HG03108 (cell line): Measurements from ENCODE around the gene COL23A1.

Experiments
- ATAC-seq: cut with Tn5 transposase; IDR thresholded peaks from one replicate; pipeline ENCODE4 v1.9.1; 2021; ENCODE audit warnings: moderate library complexity; ENCODE audit not compliant: unreplicated experiment

COL23A1 gene

DNA sequence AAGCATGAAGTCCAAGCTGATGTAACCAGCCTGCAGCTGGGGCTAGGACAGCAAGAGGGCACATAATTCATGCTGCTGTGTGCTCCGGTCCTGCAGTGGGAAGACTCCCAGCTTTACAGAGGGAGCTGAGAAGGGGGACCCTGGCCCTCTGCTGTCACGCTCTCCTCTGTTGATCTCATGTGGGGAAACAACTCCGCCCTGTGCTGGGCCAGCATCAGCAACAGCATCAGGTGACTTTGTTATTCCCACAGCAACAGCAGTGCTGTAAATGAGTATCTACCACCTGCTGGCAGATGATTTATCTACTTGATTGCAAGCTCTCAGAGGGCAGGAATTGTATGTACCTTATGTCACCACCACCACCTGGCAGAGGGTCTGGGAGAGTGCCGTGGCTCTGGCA lies 176.2 kb downstream of the COL23A1 start:
- no peak for ATAC-seq

- ATAC-seq, result no peak
These were observed 179.1 kb downstream of the COL23A1 start for GRCh38 chr5:178411083-178411482.

DNA sequence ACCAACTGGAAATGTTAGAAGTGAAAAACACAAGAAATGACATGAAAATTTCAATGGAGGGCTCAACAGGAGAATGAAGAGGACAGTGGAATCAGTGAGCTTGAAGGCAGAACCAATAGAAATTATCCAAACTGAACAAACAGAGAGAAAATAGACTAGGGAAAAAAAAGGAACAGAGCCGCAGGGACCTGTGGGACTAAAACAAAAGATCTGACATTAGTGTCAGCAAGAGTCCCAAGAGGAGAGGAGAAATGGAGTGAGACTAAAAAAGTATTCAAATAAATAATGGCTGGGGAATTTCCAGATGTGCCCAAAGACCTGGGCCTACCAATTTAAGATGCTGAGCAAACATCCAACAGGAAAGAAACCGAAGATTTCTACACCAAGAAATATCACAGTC lies 182.5 kb downstream of the COL23A1 start:
- no peak for ATAC-seq

GRCh38 chr5:178404987-178405386 lies 185.2 kb downstream of the COL23A1 start:
- no peak for ATAC-seq

DNA sequence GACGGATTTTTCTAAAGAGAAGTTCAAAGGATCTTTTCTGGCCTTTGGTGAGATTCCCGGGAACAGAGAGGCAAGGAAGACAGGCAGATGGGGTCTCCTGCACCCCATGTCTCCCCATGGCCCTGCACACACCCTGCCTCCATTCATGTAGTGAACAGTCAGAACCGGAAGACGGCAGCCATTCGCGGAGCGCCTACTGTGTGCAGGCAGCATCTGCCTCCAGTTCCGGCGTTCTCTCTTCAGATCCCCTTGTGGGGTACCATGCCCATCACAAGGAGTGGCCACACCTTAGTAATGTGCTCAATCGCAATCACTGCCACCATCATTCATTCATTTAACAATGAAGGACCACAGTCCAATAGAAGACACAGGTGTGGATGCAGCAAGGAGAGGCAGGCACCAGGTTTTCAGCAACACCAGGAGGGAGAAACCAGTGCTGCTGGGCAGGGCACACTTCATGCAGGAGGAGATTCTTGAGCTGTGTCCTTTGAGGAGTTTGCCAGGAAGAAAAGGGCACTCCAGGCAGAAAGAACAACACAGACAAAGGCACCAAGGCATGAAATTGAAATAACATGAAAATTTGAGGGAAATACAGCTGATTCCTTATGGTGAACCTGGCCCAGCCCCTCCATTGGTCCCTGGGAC lies 186.1 kb downstream of the COL23A1 start:
- ATAC-seq, result no peak

DNA sequence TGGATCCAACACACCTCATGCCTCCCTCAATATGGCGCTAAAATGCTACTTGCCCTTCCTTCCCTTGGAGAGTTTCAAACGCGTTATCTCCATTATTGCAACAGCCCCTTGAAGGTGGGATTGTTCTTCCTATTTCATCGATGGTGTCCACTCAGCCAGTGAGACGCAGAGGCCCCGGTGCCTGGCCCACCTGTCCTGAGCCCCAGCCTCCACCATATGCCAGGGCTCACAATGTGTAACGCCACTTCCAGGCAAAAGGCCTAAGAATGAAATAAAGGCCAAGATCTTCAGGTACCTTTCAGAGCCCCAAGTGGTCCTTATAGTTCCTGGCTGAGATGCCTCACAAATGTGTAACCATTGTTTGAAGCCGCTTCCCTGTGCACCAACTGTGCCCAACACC lies 186.8 kb downstream of the COL23A1 start:
- ATAC-seq, result no peak

DNA sequence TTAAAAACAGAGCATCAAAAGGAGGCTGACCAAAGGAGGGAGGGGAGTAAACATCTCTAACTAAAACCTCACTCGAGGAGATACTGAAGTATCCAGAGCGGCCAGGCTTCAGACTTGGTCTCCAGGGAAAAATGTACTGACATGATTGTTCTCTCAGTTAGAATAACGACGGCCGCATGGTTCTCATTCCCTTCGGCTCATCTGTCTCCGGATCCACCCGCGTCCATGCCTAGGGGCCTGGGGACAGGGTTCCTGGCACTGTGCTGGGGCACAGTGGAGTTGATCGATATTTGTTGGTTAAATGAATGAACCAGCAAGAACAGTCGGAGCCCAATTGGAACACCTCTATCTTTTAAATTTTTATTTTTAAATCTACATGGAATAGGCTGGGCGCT lies 190.5 kb downstream of the COL23A1 start:
- no peak for ATAC-seq

DNA sequence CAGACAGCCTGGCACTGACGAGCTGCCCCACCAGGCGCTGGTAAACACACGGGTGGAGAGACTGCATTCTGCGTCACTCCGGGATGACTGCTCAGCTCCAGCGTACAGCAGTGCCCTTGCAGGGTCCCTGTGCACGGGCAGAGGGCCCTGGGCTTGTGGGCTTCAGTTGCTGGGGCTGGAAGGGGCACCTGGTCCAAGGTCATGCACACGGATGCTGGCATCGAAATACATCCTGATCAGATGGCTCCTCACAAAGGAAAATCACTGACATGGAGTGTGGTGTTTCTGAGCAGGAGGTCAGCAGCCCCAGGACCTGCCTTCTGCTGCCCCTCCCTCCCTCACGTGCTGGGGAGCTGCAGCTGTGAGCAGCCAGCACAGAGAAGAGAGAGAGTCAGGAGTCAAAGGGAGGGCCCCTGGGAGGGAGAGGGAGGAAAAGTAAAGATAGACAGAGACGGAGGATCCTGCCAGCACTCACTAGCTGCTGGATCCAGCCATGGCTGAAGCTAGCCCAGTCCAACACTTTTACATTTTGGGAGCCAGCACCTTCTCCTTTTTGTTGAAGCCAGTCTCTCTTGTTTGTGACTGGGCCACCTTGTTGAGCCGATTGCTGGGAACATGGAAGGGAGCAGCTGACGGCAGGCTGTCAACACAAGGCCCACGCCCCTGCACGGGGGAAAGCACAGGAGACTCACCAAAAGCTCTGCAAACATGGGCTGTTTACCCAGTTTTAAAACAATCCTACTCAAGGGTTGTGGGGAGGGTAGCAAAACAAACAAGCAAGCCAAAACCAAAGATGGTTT lies 191.1 kb downstream of the COL23A1 start:
- ATAC-seq, result no peak

- no peak for ATAC-seq
These were observed 193.1 kb downstream of the COL23A1 start for GRCh38 chr5:178396796-178397720.

DNA sequence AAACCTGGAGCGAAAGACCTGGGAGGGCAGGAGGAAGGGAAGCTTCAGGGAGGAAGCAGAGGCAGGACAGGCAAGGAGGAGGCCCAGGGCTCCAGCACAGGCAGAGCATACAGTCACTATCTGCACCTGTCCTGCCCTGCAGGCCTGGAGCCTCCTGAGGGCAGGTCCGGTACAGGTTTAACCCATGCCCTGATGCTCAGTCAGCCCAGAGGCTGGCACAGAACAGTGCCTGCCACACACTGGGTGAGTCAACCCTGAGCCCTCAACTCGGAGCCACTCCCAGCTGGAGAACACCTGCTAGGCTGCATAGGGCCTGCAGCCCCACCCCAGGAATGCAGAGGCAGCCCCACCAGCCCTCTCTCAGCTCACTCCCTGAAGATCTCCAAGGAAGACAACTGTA lies 196.1 kb downstream of the COL23A1 start:
- ATAC-seq, result no peak

- no peak for ATAC-seq
These were observed 197.2 kb downstream of the COL23A1 start for GRCh38 chr5:178392931-178393394.

- no peak for ATAC-seq
These were observed 197.8 kb downstream of the COL23A1 start for GRCh38 chr5:178392386-178392785.

GRCh38 chr5:178391480-178391879 lies 198.7 kb downstream of the COL23A1 start:
- ATAC-seq, result no peak

GRCh38 chr5:178389796-178390195 lies 200.4 kb downstream of the COL23A1 start:
- ATAC-seq, result no peak

GRCh38 chr5:178389026-178389729 lies 201.0 kb downstream of the COL23A1 start:
- no peak for ATAC-seq

GRCh38 chr5:178388386-178389025 lies 201.7 kb downstream of the COL23A1 start:
- ATAC-seq, result no peak

- ATAC-seq, result no peak
These were observed 202.4 kb downstream of the COL23A1 start for GRCh38 chr5:178387856-178388190.

DNA sequence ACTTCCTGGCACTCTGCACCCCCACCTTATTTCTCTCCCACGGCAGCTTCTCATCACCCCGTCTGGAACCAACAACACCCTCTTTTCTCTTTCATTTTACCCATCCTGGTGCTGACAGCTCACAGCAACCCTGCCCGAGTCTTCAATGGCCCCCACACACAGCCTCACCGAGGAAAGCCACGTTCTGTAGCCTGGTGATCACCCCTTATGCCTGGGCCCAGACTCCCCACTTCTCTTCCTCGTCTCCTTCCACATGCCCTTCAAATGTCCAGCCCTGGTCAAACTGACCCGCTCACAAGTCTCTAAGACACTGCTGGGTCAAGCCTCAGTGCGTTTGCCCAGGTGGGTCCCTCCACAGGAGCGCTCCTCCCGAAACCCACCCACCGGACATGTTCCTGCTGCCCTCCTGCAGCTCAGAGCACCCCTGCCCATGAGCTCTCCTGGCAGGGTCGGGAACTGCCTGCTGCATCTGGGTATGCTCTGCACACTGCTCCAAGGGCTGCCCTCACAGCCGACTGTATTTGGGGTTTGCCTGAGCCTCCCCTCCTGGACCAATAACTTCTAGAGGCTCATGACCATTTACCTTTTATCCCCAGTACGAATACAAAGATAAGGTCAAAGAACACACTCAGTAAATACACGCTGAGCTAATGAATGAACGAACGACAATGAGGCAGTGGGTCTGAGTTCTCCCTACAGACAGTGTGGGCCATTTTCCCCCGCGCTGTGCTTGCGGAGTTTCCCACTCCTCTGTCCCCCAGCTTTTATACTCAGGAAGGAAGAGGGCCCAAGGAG lies 202.9 kb downstream of the COL23A1 start:
- no peak for ATAC-seq

GRCh38 chr5:178386336-178386931 lies 203.8 kb downstream of the COL23A1 start:
- no peak for ATAC-seq
